SK-N-SH (cell line): ENCODE measurements around the gene ATF4. TPM values are rescaled to one million over a fixed set of nuclear protein-coding genes. Genes with fewer than 3 reads are reported as not detected.

Source experiments
- CTCF ChIA-PET: fragments of 300-600, 350-600 bp; formaldehyde crosslinking; extraction: SDS; loops from one replicate; lab custom pipeline; 2021; lab: Yijun Ruan, JAX
- POLR2A ChIA-PET: fragments of 350-600 bp; sonication (Branson Sonifier 250); formaldehyde crosslinking; extraction: SDS; loops from one replicate; lab custom pipeline; 2020; ENCODE audit warnings: antibody characterized with exemption, inconsistent platforms; lab: Yijun Ruan, JAX
- DNase-seq: peaks from one replicate; pipeline ENCODE4 v3.0.0; 2012
- H2AFZ ChIP-seq: fragments of 200-600 bp; sonication (generic); 2 replicates; pipeline ENCODE4 v1.8.1; 2016; ENCODE audit warnings: antibody characterized with exemption, mild to moderate bottlenecking, low read depth
- H3F3A ChIP-seq: fragments of 200-600 bp; sonication (generic); replicated peaks from 2 replicates; pipeline ENCODE3; 2016; ENCODE audit warnings: antibody characterized with exemption, mild to moderate bottlenecking; ENCODE audit not compliant: insufficient read depth
- H3K27ac ChIP-seq, 2 experiments: fragments of 200-500 bp in 1 of 2; fragments of 200-600 bp in 1 of 2; sonication (Bioruptor generic) in 1 of 2; sonication (generic), shearing (Covaris generic) in 1 of 2; 2 replicates each; pipeline versions ENCODE4 v1.5.1 to v1.6.1; 2014 to 2016; ENCODE audit warnings: low read depth in 2 of 2, inconsistent platforms in 1 of 2, low read length in 1 of 2, mild to moderate bottlenecking in 1 of 2, mixed read lengths in 1 of 2
- H3K27me3 ChIP-seq: fragments of 200-600 bp; sonication (generic), shearing (Covaris generic); 2 replicates; pipeline ENCODE4 v1.6.1; 2016; ENCODE audit warnings: mixed run types; ENCODE audit not compliant: insufficient read depth
- H3K36me3 ChIP-seq, 2 experiments: fragments of 200-500 bp in 1 of 2; fragments of 200-600 bp in 1 of 2; sonication (Bioruptor generic) in 1 of 2; sonication (generic) in 1 of 2; replicated peaks in 1 of 2; 2 replicates each; pipeline versions ENCODE3 to v1.5.1; 2014 to 2016; ENCODE audit warnings: low read length in 1 of 2, mild to moderate bottlenecking in 1 of 2; ENCODE audit not compliant: insufficient read depth in 2 of 2, control insufficient read depth in 1 of 2
- H3K4me1 ChIP-seq, 2 experiments: fragments of 200-500 bp in 1 of 2; fragments of 200-600 bp in 1 of 2; sonication (Bioruptor generic) in 1 of 2; sonication (generic), shearing (Covaris generic) in 1 of 2; 2 replicates each; pipeline versions ENCODE4 v1.5.1 to v1.6.1; 2014 to 2016; ENCODE audit warnings: low read depth in 1 of 2, low read length in 1 of 2, mixed run types in 1 of 2; ENCODE audit not compliant: insufficient read depth in 2 of 2, control insufficient read depth in 1 of 2
- H3K4me2 ChIP-seq: fragments of 200-600 bp; sonication (generic), shearing (Covaris generic); 2 replicates; pipeline ENCODE4 v1.6.1; 2017; ENCODE audit warnings: mixed run types
- H3K4me3 ChIP-seq, 2 experiments: fragments of 200-500 bp in 1 of 2; fragments of 200-600 bp in 1 of 2; sonication (Bioruptor generic) in 1 of 2; sonication (generic), shearing (Covaris generic) in 1 of 2; 2 replicates each; pipeline versions ENCODE4 v1.5.1 to v1.8.1; 2014 to 2016; ENCODE audit warnings: low read depth in 2 of 2, inconsistent platforms in 1 of 2, low read length in 1 of 2, mild to moderate bottlenecking in 1 of 2, mixed read lengths in 1 of 2, moderate library complexity in 1 of 2
- H3K79me2 ChIP-seq: fragments of 200-600 bp; sonication (generic); 2 replicates; pipeline ENCODE4 v1.8.1; 2017; ENCODE audit warnings: mild to moderate bottlenecking; ENCODE audit not compliant: insufficient read depth
- H3K9ac ChIP-seq: fragments of 200-600 bp; sonication (generic); 2 replicates; pipeline ENCODE4 v1.6.1; 2017; ENCODE audit warnings: mixed run types
- H3K9me2 ChIP-seq: fragments of 200-600 bp; sonication (generic); 2 replicates; pipeline ENCODE4 v1.6.1; 2017; ENCODE audit warnings: mixed run types
- H3K9me3 ChIP-seq: fragments of 200-600 bp; sonication (generic); 2 replicates; pipeline ENCODE4 v1.6.1; 2017; ENCODE audit warnings: mixed run types, mild to moderate bottlenecking, moderate library complexity
- H4K20me1 ChIP-seq: fragments of 200-600 bp; sonication (generic); 2 replicates; pipeline ENCODE4 v1.6.1; 2017; ENCODE audit warnings: mild to moderate bottlenecking, mixed run types; ENCODE audit not compliant: insufficient read depth
- CTCF ChIP-seq: fragments of 200-600 bp; sonication (generic); IDR thresholded peaks from 2 replicates; pipeline ENCODE4 v1.6.1; 2017; ENCODE audit warnings: antibody characterized with exemption, mild to moderate bottlenecking, moderate library complexity
- EZH2phosphoT487 ChIP-seq: fragments of 200-600 bp; sonication (generic); IDR thresholded peaks from 2 replicates; pipeline ENCODE4 v1.6.1; 2017; ENCODE audit warnings: low read depth, mixed run types, mild to moderate bottlenecking, antibody characterized with exemption, moderate library complexity, borderline replicate concordance
- MAX ChIP-seq: IDR thresholded peaks from 2 replicates; pipeline ENCODE4 v1.4.0; 2012; ENCODE audit warnings: low read depth
- MEF2A ChIP-seq: IDR thresholded peaks from 2 replicates; pipeline ENCODE4 v1.4.0; 2012; ENCODE audit warnings: low read depth, borderline replicate concordance
- MXI1 ChIP-seq: IDR thresholded peaks from 2 replicates; pipeline ENCODE4 v1.6.1; 2012; ENCODE audit warnings: mild to moderate bottlenecking, low read depth, low read length, improper control_type of control experiment
- NRF1 ChIP-seq: IDR thresholded peaks from 2 replicates; pipeline ENCODE4 v1.6.1; 2012; ENCODE audit warnings: low read depth, mild to moderate bottlenecking, low read length
- REST ChIP-seq: IDR thresholded peaks from 2 replicates; pipeline ENCODE4 v1.6.1; 2012; ENCODE audit warnings: mild to moderate bottlenecking, low read depth, low read length, moderate library complexity
- RXRA ChIP-seq: IDR thresholded peaks from 2 replicates; pipeline ENCODE4 v1.4.0; 2012; ENCODE audit warnings: low read depth, mild to moderate bottlenecking, borderline replicate concordance
- USF2 ChIP-seq: fragments of 150-350 bp; IDR thresholded peaks from 2 replicates; pipeline ENCODE4 v1.6.1; 2017; ENCODE audit warnings: antibody characterized with exemption, low read length, low read depth, borderline replicate concordance
- YY1 ChIP-seq: IDR thresholded peaks from 2 replicates; pipeline ENCODE4 v1.4.0; 2012; ENCODE audit warnings: low read depth, mild to moderate bottlenecking
- WGBS: methylation state at CpG from one replicate; pipeline ENCODE4 v1.1.6; 2017; ENCODE audit warnings: low lambda C conversion rate; 5-methylcytosine and 5-hydroxymethylcytosine counted together
- polyA plus RNA-seq, 3 experiments: library from polyadenylated mRNA; depleted of rRNA; stranded (reverse); fragments of >200 nt; gene quantifications; 2 replicates each; pipeline ENCODE4 v1.2.3, GENCODE V29; 2012

The ATF4 gene
- polyA plus RNA-seq, 1 of the 3 experiments (the other 2 are of a cell fraction), result 375 TPM

- no peak for TF ChIP-seq REST
- no peak for TF ChIP-seq RXRA
Measured at GRCh38 chr22:39560127-39560526, 39.8 kb downstream of the ATF4 start (continued).

GRCh38 chr22:39562839-39563489 is 42.6 kb downstream of the ATF4 start:
- POLR2A ChIA-PET, result no interaction called here
- 91% methylated on average over 6 of the region's 9 CpGs for WGBS
- Histone ChIP-seq H3K79me2 (no peaks in the 10 kb centered on the region), H3K27me3 (no peaks in the 10 kb centered on the region), H3K4me1 (no peaks in the 10 kb centered on the region), H3K4me2 (no peak overlapping the region), H3K36me3 (no peaks in the 10 kb centered on the region), H3F3A (no peaks in the 10 kb centered on the region), H3K9me2 (no peaks in the 10 kb centered on the region), H2AFZ (no peak overlapping the region), H4K20me1 (no peaks in the 10 kb centered on the region), H3K27ac (no peak overlapping the region), H3K9ac (no peak overlapping the region), H3K4me3 (no peak overlapping the region), H3K9me3 (no peaks in the 10 kb centered on the region)
- CTCF ChIA-PET, result no interaction called here
- DNase-seq, result no peak
- TF ChIP-seq YY1 (no peak), USF2 (no peak), MEF2A (no peak), MAX (no peak), REST (no peak), NRF1 (no peak), RXRA (no peak), MXI1 (no peak), CTCF (no peak), EZH2phosphoT487 (no peak)
